Measurements from ENCODE around the gene UBR1. TPM values are rescaled to one million over a fixed set of nuclear protein-coding genes. Genes with fewer than 3 reads are reported as not detected.

UBR1 gene
- 13.5 and 14.7 TPM in 2 replicates for total RNA-seq

GRCh38 chr15:43105778-43106485, at the start of gene UBR1:
Gene UBR1, minus strand, starts transcription at chr15:43106038. Its CDS starts 16 bp downstream, at chr15:43106022.

GRCh38 chr15:43133430-43134156, 27.8 kb upstream of the UBR1 start, which contains the start of gene TMEM62:
Gene TMEM62, plus strand, starts transcription at chr15:43133586. Its CDS starts 217 bp downstream, at chr15:43133803.

GRCh38 chr15:42920519-42921341, 185.1 kb downstream of the UBR1 start, which contains the start of gene TTBK2:
Gene TTBK2, minus strand, starts transcription at chr15:42920778. Its CDS starts 42,161 bp downstream, at chr15:42878617.

Other genes starting within 250 kb of the UBR1 start
- 4.5 and 5.8 TPM in 2 replicates for gene TTBK2, start 185.3 kb downstream of the UBR1 start, total RNA-seq
- 7.5 and 14.1 TPM in 2 replicates for gene TMEM62, start 27.5 kb upstream of the UBR1 start, total RNA-seq
- 47.7 and 62.7 TPM in 2 replicates for gene CCNDBP1, start 79.4 kb upstream of the UBR1 start, total RNA-seq
- not detected in 2 replicates for gene EPB42, start 115.0 kb upstream of the UBR1 start, total RNA-seq
- not detected in 2 replicates for gene TGM5, start 160.9 kb upstream of the UBR1 start, total RNA-seq
- not detected in 2 replicates for gene TGM7, start 196.2 kb upstream of the UBR1 start, total RNA-seq
- gene LCMT2, start 224.5 kb upstream of the UBR1 start, total RNA-seq: 6.5 and 8.7 TPM in 2 replicates

Measured in cardiac atrium fibroblast (primary cell).